Muscle of arm (tissue), 12 donors: ENCODE results near the gene CDH5. TPM values are rescaled to one million over a fixed set of nuclear protein-coding genes. Genes with fewer than 3 reads are reported as not detected.

Experiments
- DNase-seq: peaks from one replicate; pipeline ENCODE4 v3.0.0-alpha.2; 2013
- polyA plus RNA-seq, 12 donors: library from polyadenylated mRNA; unstranded; fragments of 120-200 nt; gene quantifications; one replicate each; pipeline ENCODE4 v1.2.1, GENCODE V29; 2013; ENCODE audit not compliant: insufficient read length in 12 of 12

The CDH5 gene
- polyA plus RNA-seq, 12 donors: 77.8 to 91.5 (median 84.1) TPM; not detected in 1

DNA sequence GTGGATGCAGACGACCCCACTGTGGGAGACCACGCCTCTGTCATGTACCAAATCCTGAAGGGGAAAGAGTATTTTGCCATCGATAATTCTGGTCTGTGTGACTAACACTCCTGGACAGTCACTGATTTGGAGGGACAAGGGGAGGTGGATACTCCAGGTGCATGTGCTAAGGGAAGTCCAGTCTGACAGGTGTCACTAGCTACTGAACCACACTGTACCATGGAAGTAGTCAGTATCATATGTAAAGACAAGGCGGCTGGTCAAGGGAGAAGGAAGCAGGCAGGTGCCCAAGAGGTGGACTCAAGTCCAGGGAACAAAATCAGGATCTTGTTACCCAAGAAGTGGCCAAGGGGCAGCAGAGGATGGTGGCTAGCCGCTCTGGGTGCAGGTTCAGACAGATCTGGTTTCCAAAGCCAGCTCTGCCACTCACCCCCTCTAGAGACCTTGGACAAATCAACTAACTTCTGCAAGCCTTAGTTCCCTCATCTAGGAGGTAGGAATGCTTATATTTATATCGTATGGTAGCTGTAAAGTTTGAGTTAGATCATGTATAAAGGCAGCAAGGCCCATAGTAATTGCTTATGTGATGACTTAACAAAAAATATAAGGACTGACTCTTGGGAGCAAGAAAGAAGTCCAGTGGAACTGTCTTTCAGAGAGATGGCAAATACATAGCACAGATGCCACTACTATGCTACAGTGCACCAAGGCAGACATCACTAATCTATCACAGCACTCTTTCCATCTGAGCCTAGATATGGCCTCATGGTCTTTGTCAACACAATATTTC lies 22.1 kb downstream of the CDH5 start:
- DNase-seq: no peak

DNA sequence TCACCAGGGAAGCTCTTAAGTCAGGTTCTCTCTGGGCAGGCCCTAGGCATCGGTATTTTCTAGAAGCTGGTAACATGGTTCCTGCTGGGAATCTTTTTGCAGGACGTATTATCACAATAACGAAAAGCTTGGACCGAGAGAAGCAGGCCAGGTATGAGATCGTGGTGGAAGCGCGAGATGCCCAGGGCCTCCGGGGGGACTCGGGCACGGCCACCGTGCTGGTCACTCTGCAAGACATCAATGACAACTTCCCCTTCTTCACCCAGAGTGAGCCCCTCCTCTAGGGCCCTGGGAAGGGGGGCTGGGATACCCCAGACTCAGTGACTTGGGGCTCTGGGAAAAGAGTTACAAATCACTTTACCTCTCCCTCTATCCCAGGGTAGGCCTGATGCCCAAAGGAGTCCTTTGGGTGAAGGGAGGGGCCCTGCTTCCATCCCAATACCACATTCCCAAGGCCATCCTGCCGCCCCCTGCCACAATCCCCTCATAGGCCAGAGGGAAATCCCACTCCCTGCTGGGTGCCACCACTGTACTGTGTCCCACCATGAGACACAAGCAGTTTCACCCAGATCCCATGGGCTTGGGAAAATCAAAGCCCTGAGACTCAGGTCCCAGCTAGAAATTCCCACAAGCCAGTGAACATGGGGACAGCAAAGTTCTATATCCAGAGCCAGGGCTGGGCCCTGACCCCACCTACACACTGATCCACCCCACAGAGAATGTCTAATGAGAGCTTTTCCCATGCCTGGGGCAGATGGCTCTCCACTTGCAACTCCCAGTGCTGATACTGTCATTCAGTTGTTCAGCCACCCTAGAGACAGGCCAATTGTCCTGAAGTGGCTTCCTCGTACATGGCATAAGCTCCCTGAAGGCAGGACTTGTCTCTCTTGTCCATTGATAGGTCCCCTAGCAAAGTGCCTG lies 23.0 kb downstream of the CDH5 start:
- no peak for DNase-seq

DNA sequence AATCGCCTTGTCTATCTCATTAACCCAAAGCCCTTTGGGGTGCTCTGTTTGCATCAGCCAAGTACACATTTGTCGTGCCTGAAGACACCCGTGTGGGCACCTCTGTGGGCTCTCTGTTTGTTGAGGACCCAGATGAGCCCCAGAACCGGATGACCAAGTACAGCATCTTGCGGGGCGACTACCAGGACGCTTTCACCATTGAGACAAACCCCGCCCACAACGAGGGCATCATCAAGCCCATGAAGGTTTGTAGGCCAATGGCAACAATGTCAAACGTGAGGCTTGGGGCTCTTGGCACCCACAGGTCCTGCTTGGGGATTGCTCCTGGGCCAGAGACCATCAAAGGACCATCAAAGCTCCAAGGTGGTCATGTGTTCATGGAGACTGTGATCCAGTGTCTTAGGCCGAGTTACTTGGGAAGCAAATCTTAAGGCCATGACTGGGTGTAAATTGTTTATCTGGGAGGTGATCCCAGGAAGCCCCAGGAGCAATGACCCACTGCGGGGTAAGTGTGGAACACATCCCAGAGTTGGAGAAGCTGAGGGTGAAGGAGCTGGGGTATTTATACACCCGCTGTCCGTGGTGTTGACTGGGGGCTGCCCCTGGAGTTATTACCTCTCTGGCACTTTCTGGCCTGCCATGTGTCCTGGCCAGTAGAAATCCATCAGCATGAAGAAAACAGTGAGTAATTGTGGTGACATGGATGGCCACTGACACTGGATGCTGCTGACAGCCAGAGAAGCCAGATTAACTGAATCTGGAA lies 24.0 kb downstream of the CDH5 start:
- no peak for DNase-seq

DNA sequence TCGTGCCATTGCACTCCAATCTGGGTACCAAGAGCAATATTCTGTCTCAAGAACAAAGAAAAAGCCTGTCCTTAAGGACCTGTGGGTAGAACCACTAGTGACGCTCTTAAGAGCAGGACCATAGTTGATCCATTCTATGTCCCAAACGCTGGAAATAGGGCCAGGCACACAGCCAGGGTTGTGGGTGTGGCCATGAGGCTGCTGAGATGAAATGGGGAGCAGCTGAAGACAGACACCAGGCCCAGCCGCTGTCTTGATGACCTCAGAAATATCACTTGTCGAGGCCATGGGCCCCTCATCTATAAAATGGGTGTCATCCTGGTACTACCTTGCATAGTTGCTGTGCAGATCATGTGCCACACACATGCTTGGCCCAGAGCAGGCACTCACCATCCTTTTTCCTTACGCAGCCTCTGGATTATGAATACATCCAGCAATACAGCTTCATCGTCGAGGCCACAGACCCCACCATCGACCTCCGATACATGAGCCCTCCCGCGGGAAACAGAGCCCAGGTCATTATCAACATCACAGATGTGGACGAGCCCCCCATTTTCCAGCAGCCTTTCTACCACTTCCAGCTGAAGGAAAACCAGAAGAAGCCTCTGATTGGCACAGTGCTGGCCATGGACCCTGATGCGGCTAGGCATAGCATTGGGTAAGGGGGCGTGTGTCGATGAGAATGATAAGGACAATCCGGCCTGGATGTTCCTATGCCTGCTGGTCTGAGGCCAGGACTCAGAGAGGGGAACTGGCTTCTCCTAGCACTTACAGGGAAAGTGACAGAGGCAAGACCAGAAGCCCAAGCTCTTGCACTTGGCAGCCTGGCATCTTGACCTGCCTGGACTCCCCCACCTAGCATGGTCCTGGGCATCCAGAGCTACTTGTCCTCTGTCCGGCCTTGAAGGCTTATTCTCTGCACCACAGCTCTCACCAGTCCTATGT lies 25.5 kb downstream of the CDH5 start:
- DNase-seq: no peak

DNA sequence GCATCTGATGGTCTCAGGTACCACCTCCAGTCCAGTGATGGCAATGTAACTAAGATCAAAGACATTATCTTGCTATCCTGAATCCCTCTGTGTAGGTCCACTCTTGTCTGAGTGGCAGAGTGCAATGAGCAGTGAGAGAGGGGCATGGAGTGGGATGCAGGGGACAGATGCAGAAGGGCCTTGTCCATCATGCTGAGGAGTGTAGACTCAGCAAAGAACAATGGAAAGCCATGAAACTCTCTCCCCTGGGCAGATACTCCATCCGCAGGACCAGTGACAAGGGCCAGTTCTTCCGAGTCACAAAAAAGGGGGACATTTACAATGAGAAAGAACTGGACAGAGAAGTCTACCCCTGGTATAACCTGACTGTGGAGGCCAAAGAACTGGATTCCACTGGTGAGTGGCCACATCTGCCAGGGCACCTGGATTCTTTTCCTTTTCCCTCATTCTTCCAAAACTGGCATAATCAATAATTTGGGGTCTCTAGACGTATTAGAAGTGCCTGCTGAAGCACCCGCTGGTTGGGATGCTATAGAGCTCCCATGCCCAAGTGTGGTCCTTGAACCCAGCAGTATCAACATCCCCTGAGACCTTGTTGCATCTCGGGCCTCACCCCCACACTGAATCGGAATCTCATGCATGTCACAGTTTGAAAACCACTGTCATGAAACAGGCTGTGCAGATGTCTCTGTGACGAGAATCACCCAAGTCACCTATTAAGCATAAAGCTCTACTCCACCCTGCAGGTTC lies 29.5 kb downstream of the CDH5 start:
- DNase-seq: no peak

DNA sequence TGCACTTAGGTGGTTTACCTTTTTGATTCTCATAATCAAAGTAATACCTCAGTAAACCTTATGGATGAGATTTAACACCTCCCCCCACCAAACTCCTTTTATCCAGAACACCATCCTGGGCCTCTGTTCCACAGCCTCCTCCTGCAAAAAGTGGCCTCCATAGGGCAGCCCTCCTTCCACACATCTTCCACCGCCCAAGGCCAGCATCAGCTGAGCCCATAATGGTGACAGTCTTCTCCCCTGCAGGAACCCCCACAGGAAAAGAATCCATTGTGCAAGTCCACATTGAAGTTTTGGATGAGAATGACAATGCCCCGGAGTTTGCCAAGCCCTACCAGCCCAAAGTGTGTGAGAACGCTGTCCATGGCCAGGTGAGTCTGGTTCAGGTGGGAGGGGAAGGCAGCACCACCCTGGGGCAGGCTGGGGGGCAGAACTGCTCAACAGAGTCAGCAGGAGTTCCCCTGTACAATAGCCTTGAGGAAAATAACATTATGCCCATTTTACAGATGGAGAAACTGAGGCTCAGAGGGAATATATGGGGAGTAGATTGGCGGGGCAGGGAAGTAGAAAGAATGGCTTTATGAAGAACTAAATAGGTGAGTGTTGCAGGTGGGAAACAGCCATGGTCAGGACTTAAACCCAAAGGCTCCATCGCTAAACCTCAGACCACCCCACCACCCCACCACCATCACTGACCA lies 31.4 kb downstream of the CDH5 start:
- no peak for DNase-seq

DNA sequence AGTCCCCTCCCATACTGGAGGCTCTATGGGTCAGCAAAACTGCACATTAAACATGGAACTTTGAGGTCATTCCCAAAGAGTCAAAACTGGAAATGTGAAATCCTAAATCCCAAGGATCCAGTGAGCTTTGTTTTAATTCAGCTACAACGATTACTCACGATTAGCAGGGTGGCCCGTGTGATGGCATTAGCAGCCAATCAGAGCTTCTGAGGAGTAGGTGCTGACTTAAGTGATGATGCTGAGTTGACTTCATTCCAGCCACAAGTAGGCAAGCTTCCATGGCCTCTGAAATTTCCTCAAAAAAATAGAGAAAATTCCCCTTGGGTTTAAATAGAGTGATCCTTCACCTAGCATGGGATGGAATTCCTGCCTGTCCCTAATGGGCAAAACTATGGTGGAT lies 32.5 kb downstream of the CDH5 start:
- DNase-seq: no peak

DNA sequence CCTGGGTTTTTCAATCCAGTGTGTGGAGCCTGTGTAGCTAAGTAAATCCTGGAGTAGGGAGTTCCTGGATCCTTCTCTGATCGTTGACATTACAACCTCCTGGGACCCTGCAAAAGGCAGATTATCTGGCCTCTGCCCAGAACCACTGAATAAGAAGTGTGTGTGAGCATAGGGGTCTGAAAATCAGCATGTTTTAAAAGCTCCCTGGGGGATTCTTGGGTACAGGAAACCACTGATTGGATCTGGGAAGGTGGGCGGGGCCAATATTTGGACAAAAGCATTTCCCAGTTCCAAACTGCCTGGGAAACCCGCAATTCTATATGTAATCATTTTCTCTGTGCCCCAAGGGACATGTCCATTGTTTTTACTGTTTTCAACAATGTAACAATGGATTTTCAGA lies 33.4 kb downstream of the CDH5 start:
- peak; percentile 37 for DNase-seq

DNA sequence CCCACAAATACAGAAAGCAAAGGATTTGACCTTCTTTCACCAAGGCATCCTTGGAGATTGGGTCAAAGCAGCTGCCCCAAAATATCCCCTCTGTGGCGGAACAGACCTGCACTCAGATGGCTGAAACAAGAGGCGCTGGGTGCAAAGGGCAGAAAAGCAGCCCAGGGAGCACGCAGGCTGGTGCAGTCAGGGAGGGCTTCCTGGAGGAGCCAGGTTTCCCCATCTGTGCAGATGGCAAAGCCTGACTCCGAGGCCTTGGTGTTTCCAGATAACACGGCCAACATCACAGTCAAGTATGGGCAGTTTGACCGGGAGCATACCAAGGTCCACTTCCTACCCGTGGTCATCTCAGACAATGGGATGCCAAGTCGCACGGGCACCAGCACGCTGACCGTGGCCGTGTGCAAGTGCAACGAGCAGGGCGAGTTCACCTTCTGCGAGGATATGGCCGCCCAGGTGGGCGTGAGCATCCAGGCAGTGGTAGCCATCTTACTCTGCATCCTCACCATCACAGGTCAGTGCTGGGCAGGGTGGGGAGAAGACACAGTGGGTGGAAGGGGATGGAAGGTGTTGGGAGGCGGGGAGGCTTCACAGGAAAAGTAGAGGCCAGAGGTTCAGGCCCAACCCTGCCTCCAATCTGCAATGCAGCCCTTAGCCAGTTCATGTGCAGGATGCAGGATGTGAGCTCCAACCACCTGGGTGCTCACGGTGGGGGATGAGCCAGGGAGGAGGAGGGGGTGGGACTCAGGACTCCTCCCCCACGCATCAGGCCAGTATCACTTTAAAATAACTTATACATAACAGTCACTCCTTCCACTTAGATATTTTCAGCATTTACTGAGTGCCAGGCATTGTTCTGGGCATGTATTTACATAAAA lies 34.3 kb downstream of the CDH5 start:
- DNase-seq: no peak

DNA sequence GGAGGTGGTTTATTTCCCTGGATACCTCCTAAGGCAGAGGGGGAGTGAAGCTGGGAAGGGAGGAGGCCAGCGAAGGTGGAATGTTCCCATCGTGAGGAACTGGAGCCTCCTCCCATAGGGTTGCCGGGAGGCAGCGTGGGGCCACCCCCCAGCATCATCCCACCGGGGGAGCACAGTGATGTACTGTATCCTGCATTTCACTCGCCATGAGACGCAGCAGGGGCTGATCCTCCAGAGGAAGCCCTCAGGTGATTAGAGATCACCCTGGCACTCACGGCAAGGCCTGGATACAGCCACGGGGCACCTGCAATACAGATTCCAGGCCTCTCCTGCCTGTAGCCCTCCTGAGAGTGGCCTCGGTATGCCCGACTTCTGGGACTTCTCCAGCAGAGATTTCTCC lies 35.1 kb downstream of the CDH5 start:
- DNase-seq: no peak

DNA sequence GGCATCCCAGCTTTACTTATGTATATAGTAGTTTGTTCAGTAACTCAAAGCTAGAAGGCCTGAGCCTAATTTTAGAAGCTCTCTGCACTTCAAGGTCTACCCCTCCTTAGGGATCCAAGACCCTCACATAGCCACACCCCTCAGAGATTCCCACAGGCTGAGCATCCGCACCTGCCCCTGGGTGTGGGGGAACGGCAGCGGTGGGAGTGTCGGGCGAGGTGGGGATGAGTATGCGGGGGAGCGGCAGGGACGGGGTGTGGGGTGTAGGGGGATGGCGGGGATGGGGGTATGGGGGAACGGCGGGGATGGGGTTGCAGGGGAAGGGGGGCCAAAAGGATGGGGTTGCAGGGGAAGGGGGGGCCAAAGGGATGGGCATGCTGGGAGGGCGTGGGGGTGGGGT lies 35.7 kb downstream of the CDH5 start:
- DNase-seq: no peak

DNA sequence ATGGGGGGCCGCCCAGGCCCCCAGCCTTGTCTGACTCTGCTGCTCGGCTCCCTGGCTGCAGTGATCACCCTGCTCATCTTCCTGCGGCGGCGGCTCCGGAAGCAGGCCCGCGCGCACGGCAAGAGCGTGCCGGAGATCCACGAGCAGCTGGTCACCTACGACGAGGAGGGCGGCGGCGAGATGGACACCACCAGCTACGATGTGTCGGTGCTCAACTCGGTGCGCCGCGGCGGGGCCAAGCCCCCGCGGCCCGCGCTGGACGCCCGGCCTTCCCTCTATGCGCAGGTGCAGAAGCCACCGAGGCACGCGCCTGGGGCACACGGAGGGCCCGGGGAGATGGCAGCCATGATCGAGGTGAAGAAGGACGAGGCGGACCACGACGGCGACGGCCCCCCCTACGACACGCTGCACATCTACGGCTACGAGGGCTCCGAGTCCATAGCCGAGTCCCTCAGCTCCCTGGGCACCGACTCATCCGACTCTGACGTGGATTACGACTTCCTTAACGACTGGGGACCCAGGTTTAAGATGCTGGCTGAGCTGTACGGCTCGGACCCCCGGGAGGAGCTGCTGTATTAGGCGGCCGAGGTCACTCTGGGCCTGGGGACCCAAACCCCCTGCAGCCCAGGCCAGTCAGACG lies 36.2 kb downstream of the CDH5 start:
- DNase-seq: no peak

DNA sequence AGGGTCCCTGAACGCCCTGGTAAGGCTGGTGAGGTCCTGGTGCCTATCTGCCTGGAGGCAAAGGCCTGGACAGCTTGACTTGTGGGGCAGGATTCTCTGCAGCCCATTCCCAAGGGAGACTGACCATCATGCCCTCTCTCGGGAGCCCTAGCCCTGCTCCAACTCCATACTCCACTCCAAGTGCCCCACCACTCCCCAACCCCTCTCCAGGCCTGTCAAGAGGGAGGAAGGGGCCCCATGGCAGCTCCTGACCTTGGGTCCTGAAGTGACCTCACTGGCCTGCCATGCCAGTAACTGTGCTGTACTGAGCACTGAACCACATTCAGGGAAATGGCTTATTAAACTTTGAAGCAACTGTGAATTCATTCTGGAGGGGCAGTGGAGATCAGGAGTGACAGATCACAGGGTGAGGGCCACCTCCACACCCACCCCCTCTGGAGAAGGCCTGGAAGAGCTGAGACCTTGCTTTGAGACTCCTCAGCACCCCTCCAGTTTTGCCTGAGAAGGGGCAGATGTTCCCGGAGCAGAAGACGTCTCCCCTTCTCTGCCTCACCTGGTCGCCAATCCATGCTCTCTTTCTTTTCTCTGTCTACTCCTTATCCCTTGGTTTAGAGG lies 37.1 kb downstream of the CDH5 start:
- no peak for DNase-seq

DNA sequence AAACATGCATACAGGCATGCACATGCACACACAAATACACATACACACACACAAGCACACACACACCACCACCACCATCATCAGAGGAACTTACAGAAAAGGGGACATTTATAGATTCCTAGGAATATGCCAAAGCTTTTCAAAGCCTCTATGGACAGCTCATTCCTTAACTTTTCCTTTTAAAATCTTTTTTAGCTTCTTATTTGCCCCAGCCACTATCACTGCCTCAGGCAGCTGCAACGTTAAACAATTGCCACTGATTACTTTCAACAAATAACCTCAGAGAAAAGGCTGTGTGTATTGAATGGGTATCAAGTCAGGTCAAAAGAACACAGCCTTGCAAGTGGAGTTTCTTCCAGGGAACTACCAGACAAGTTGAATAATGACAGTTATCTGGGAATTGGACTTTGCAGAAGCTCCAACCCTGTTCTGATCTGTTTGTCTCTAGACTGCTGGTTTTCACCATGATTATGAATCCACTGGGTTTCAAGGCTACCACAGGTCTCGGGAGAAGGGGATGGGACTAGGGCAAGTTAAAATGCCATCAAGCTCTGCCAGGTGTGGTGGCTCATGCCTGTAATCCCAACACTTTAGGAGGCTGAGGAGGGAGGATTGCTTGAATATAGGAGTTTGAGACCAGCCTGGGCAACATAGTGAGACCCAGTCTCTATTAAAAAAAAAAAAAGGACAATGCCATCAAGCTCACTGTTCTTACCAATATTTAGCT lies 38.7 kb downstream of the CDH5 start:
- no peak for DNase-seq

DNA sequence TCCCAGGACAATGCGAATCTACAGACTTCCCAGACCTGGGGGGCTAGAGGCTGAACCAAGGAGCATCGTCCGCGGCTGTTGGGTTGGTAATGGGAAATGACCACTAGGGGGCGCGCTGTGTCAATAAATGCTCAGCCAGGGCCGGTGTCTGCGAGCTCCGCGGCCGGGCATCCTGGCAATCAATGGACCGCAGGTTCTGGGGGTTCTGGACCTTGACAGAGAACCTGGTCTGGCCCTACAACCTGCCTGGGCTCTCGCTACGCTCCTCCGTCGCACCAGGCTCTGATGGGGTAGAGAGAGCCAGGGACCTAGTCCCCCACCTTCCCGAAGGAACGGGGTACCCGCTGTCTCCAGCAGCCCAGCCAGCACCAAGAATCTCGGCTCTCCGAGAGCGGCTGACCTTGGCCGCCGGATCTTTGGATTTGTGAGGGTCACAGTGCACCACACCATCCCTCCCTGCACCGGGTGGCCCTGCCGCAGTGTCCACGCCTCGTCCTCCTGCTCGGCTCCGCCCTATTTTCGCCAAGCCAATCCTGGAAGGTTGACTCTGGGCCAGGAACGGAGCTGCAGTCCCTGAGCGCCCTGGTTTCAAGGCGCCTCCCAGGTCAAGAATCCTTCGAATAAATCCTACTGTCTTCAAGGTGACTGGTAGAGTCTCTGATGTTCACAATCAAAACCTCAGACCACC lies 40.2 kb downstream of the CDH5 start:
- DNase-seq: peak; percentile 86
